ENCODE data around the gene CASP12. TPM values are rescaled to one million over a fixed set of nuclear protein-coding genes. Genes with fewer than 3 reads are reported as not detected.

Gene CASP12
- total and polyA plus RNA-seq, 9 of the 15 experiments (the other 6 are each of a cell fraction or from before 2014, with no cell fraction given), result not detected

DNA sequence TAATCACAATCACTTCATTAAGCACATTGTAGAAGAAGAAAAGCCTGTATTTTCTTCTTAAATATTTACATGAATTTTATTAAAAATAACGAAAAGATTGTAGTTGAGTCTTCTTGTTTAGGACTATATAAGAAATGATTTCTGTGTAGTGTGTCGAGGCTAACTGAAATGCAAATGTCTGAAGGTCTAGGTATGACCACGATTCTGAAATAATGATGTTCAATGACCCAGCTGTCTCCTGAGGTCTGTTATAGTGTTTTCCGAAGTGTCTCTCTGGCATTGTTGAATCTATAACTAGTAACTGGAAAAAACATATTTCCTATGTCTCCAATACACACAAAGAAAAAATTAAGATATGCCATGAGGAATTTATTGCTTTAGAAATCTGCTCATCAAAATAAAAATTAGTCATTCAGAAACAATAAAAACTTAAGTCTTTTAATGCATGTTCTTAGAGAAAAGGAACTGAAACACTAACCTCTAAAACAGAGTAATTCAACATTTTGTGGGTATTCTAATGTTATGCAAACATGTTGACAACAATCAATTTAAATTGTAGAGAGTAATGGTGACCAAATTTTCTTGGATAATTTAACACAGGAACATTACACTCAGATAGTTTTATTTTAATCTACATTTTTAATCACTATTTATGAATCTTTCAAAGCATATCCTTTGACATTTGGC, 55.0 kb downstream of the CASP12 start (continued):
- TF ChIP-seq MED1 (CRISPR knock-in tag; IDR thresholded peaks at IDR 0.05; ENCODE audit: borderline replicate concordance) (no peak), JUND (IDR thresholded peaks at IDR 0.05; ENCODE audit: borderline replicate concordance, low read depth, low read length) (no peak), JUND (tag; IDR thresholded peaks at IDR 0.05; ENCODE audit: borderline replicate concordance, low read depth, low read length) (no peak), HNRNPUL1 (IDR thresholded peaks at IDR 0.05; ENCODE audit: low read length) (no peak), HEY1 (CRISPR knock-in tag; IDR thresholded peaks at IDR 0.05; ENCODE audit: borderline replicate concordance) (no peak), XRCC5 (IDR thresholded peaks at IDR 0.05; ENCODE audit: low read depth, low read length) (no peak), ZNF347 (CRISPR knock-in tag; IDR thresholded peaks at IDR 0.05; ENCODE audit: low read depth) (no peak), ZNF780A (CRISPR knock-in tag; IDR thresholded peaks at IDR 0.05) (no peak)
- TF ChIP-seq, protein P1, sequence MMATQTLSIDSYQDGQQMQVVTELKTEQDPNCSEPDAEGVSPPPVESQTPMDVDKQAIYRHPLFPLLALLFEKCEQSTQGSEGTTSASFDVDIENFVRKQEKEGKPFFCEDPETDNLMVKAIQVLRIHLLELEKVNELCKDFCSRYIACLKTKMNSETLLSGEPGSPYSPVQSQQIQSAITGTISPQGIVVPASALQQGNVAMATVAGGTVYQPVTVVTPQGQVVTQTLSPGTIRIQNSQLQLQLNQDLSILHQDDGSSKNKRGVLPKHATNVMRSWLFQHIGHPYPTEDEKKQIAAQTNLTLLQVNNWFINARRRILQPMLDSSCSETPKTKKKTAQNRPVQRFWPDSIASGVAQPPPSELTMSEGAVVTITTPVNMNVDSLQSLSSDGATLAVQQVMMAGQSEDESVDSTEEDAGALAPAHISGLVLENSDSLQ (IDR thresholded peaks at IDR 0.05), result no peak

DNA sequence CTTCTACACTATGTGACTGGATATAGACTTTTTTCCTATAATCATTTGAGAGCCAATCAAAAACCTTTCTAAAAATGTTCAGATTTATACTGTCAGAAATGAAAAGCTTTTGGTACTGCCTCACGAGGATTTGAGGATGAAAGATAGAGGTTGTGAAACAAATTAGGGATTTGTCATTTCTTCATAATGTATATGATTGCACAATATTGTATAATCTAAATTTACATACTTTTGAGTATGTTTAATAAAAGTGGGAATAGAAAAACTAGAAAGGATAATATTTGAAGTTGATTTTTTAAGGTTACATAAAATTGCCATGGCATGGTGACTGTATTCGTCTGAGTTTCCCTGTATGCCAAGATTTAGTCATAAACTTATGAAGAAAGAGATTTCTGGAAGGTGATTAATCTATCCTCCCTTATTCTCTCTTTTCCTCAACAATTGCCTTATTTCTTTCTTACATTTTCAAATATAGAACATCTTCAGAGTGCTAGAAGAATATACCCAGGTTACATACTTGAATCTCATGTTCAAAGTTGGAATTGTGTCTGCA, 56.2 kb downstream of the CASP12 start:
- Histone ChIP-seq H3K36me3 (ENCODE audit: control insufficient read depth, insufficient read depth, low read length) (no peaks in the 10 kb centered on the region), H3K9me1 (ENCODE audit: control insufficient read depth, insufficient read depth, low read length) (no peaks in the 10 kb centered on the region), H3K4me3 (no peak overlapping the region), H4K20me1 (replicated peaks; ENCODE audit: control insufficient read depth, insufficient read depth, low read length) (no peaks in the 10 kb centered on the region), H3K27me3 (ENCODE audit: control insufficient read depth in 2 of 2, insufficient read depth in 2 of 2, low read length in 2 of 2) (no peaks in the 10 kb centered on the region), H3K9ac (ENCODE audit: insufficient read depth in 1 of 2, low read depth in 2 of 2, low read length in 2 of 2) (no peak overlapping the region), H3K4me1 (replicated peaks in 1 of 2; ENCODE audit: control insufficient read depth in 2 of 2, insufficient read depth in 2 of 2, low read length in 2 of 2) (no peaks in the 10 kb centered on the region), H3K9me3 (replicated peaks; ENCODE audit: control insufficient read depth, insufficient read depth, low read depth, low read length) (no peaks in the 10 kb centered on the region; the same call in 1 of the 2 replicates), H3K4me2 (ENCODE audit: insufficient read depth, low read length) (no peak overlapping the region), H3K79me2 (ENCODE audit: control insufficient read depth, insufficient read depth, low read length) (no peaks in the 10 kb centered on the region), H3K27ac (ENCODE audit: extremely low read depth, low read depth, low read length) (no peak overlapping the region), H2AFZ (ENCODE audit: low read depth, low read length) (no peak overlapping the region)
- DNase-seq (ENCODE audit: extremely low read depth in 1 of 4, low spot score in 3 of 4), result no peak
- no peak for FAIRE-seq
- ATAC-seq, result no peak
- BruUV-seq (replicated peaks), result no TSS peak
- 3% methylated on average over 2 of the region's 2 CpGs for WGBS (ENCODE audit: insufficient coverage, low coverage, missing lambda C conversion rate)
- ChIA-PET POLR2A (no interaction called here), CTCF (ENCODE audit: low intra/inter-chr PET ratio) (no interaction called here)
- in situ Hi-C loops (cut with MboI) (no loop called here), intact Hi-C loops (cut with micrococcal nuclease) (no loop called here)
- TF ChIP-seq, protein P2, sequence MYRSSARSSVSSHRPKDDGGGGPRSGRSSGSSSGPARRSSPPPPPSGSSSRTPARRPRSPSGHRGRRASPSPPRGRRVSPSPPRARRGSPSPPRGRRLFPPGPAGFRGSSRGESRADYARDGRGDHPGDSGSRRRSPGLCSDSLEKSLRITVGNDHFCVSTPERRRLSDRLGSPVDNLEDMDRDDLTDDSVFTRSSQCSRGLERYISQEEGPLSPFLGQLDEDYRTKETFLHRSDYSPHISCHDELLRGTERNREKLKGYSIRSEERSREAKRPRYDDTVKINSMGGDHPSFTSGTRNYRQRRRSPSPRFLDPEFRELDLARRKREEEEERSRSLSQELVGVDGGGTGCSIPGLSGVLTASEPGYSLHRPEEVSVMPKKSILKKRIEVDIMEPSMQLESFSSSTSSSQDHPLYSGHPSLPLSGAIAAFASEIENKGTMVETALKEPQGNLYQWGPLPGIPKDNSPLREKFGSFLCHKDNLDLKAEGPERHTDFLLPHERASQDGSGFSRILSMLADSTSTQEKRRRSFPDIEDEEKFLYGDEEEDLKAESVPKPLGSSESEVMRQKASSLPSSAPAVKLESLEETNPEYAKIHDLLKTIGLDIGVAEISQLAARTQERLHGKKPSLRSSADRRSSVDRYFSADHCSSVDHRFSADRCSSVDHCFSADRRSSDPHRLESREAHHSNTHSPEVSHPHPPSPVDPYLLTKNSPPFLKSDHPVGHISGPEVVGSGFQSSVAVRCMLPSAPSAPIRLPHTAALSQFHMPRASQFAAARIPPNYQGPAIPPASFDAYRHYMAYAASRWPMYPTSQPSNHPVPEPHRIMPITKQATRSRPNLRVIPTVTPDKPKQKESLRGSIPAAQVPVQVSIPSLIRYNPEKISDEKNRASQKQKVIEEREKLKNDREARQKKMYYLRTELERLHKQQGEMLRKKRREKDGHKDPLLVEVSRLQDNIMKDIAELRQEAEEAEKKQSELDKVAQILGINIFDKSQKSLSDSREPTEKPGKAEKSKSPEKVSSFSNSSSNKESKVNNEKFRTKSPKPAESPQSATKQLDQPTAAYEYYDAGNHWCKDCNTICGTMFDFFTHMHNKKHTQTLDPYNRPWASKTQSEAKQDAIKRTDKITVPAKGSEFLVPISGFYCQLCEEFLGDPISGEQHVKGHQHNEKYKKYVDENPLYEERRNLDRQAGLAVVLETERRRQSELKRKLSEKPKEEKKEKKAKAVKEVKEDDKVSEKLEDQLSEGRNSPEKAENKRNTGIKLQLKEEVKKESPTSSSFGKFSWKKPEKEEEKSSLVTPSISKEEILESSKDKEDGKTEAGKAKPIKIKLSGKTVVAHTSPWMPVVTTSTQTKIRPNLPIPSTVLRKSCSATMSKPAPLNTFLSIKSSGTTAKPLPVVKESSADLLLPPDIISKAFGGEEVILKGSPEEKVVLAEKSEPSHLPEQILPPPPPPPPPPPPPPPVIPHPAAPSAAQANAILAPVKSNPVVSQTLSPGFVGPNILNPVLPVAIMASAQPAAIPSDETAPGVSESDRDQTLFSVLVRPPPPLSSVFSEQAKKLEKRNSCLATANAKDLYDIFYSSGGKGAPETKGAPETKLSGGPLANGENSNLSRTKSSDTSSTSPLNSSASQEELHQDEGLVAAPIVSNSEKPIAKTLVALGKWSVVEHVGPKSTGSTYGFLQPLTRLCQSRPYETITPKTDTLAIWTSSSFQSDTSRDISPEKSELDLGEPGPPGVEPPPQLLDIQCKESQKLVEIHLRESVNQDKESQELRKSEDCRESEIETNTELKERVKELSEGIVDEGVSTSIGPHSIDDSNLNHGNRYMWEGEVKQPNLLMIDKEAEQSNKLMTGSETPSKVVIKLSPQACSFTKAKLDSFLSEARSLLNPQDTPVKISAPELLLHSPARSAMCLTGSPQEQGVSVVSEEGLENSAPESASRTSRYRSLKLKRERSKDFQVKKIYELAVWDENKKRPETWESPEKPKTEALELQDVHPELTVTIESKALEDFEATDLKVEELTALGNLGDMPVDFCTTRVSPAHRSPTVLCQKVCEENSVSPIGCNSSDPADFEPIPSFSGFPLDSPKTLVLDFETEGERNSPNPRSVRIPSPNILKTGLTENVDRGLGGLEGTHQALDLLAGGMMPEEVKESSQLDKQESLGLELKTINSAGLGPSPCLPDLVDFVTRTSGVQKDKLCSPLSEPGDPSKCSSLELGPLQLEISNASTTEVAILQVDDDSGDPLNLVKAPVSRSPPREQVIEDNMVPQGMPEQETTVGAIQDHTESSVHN (IDR thresholded peaks at IDR 0.05; ENCODE audit: borderline replicate concordance in 1 of 2, low read depth in 1 of 2), result no peak
- TF ChIP-seq SP1 (CRISPR knock-in tag; IDR thresholded peaks at IDR 0.05), result no peak
